Keratinocyte (primary cell): Measurements from ENCODE around the gene RNU5D-1. TPM values are rescaled to one million over a fixed set of nuclear protein-coding genes. Genes with fewer than 3 reads are reported as not detected.

Experiments
- DNase-seq: peaks from one replicate; pipeline ENCODE4 v3.0.0-alpha.2; 2011; ENCODE audit warnings: low read depth, missing footprints, low spot score
- FAIRE-seq: peaks from 2 replicates; lab custom pipeline; 2011; peaks lifted over from hg19 to GRCh38; lab: Jason Lieb, UNC
- H2AFZ ChIP-seq: 2 replicates; pipeline ENCODE4 v1.6.0; 2012; ENCODE audit warnings: low read length, control low read depth, inconsistent platforms; ENCODE audit not compliant: control insufficient read depth
- H3K27ac ChIP-seq: 2 replicates; pipeline ENCODE4 v1.5.1; 2011; ENCODE audit warnings: low read length; ENCODE audit not compliant: control insufficient read depth, insufficient read depth
- H3K27me3 ChIP-seq: 3 replicates; pipeline ENCODE4 v1.6.0; 2011; ENCODE audit warnings: low read length; ENCODE audit not compliant: control insufficient read depth, insufficient read depth; ENCODE audit errors: extremely low read depth
- H3K36me3 ChIP-seq, 2 experiments: 2 replicates in 1 of 2; 3 replicates in 1 of 2; pipeline ENCODE4 v1.5.1; 2011; ENCODE audit warnings: low read length in 2 of 2, mild to moderate bottlenecking in 1 of 2; ENCODE audit not compliant: control insufficient read depth in 2 of 2, insufficient read depth in 2 of 2; ENCODE audit errors: extremely low read depth in 1 of 2
- H3K4me1 ChIP-seq: 3 replicates; pipeline ENCODE4 v1.5.1; 2011; ENCODE audit warnings: low read length; ENCODE audit not compliant: control insufficient read depth, insufficient read depth; ENCODE audit errors: extremely low read depth
- H3K4me2 ChIP-seq: 3 replicates; pipeline ENCODE4 v1.6.0; 2011; ENCODE audit warnings: low read depth, low read length; ENCODE audit not compliant: control insufficient read depth, insufficient read depth; ENCODE audit errors: extremely low read depth
- H3K4me3 ChIP-seq, 3 experiments: fragments of 200-600 bp in 1 of 3; sonication (generic) in 1 of 3; 2 replicates in 2 of 3; 3 replicates in 1 of 3; pipeline ENCODE4 v1.5.1; 2011 to 2016; ENCODE audit warnings: low read length in 3 of 3, mild to moderate bottlenecking in 3 of 3, control low read depth in 2 of 3, inconsistent platforms in 1 of 3, low read depth in 1 of 3, mixed read lengths in 1 of 3, mixed run types in 1 of 3, moderate library complexity in 1 of 3; ENCODE audit not compliant: control insufficient read depth in 2 of 3, insufficient read depth in 2 of 3; ENCODE audit errors: extremely low read depth in 1 of 3
- H3K79me2 ChIP-seq: 2 replicates; pipeline ENCODE4 v1.6.0; 2012; ENCODE audit warnings: low read length; ENCODE audit not compliant: control insufficient read depth, insufficient read depth
- H3K9ac ChIP-seq: 3 replicates; pipeline ENCODE4 v1.6.0; 2011; ENCODE audit warnings: low read length; ENCODE audit not compliant: control insufficient read depth, insufficient read depth; ENCODE audit errors: extremely low read depth
- H3K9me1 ChIP-seq: 3 replicates; pipeline ENCODE4 v1.6.0; 2011; ENCODE audit warnings: low read length; ENCODE audit not compliant: control insufficient read depth, insufficient read depth; ENCODE audit errors: extremely low read depth
- H3K9me3 ChIP-seq: 2 replicates; pipeline ENCODE4 v1.5.1; 2012; ENCODE audit warnings: low read depth, low read length; ENCODE audit not compliant: control insufficient read depth
- H4K20me1 ChIP-seq: 3 replicates; pipeline ENCODE4 v1.6.0; 2011; ENCODE audit warnings: low read length; ENCODE audit not compliant: control insufficient read depth, insufficient read depth; ENCODE audit errors: extremely low read depth
- CTCF ChIP-seq, 3 experiments: IDR thresholded peaks in 1 of 3; conservative IDR thresholded peaks in 1 of 3; optimal IDR thresholded peaks in 1 of 3; 2 replicates in 2 of 3; 3 replicates in 1 of 3; pipeline versions ENCODE3 to v1.5.1; 2011; ENCODE audit warnings: low read length in 3 of 3, mild to moderate bottlenecking in 3 of 3, moderate library complexity in 2 of 3, control low read depth in 1 of 3, inconsistent platforms in 1 of 3; ENCODE audit not compliant: insufficient read depth in 2 of 3; ENCODE audit errors: extremely low read depth in 1 of 3
- EZH2 ChIP-seq: IDR thresholded peaks from one replicate; pipeline ENCODE4 v1.6.1; 2012; ENCODE audit warnings: inconsistent platforms, mild to moderate bottlenecking, low read length, moderate library complexity
- dilution Hi-C: fragments of 300-500 bp; cut with MboI; formaldehyde crosslinking; loops from one replicate; pipeline ENCODE4 v1.7.0; 2020; ENCODE audit warnings: low sequenced_read_pairs; ENCODE audit not compliant: extremely low pct_ligation_motif_present
- polyA plus RNA-seq, 5 experiments: library from polyadenylated mRNA; depleted of rRNA in 3 of 5; stranded (reverse) in 3 of 5; stranded (forward) in 1 of 5; unstranded in 1 of 5; fragments of >200 nt; gene quantifications; 1 replicate in 1 of 5; 2 replicates in 3 of 5; 3 replicates in 1 of 5; pipeline versions ENCODE4 v1.2.1 to v1.2.3, GENCODE V29; 2011 to 2012; ENCODE audit warnings: missing spikeins in 2 of 5, low read depth in 1 of 5, low replicate concordance in 1 of 5

The RNU5D-1 gene
- polyA plus RNA-seq, 1 donor (not counting 4 experiments of a cell fraction or from before 2014, with no cell fraction given), result not detected

- Histone ChIP-seq H3K36me3 (no peaks in the 10 kb centered on the region), H3K9me1 (no peaks in the 10 kb centered on the region), H3K9ac (no peak overlapping the region), H3K27me3 (no peaks in the 10 kb centered on the region), H3K79me2 (no peaks in the 10 kb centered on the region), H2AFZ (no peak overlapping the region), H3K4me3 (no peak overlapping the region), H3K4me2 (no peak overlapping the region), H3K9me3 (no peaks in the 10 kb centered on the region), H3K4me1 (peaks cover 3% of the 10 kb centered on the region), H4K20me1 (no peaks in the 10 kb centered on the region), H3K27ac (no peak overlapping the region)
- no peak for TF ChIP-seq CTCF (optimal IDR thresholded peaks at IDR 0.05 in 1 of 3, IDR thresholded peaks at IDR 0.05 in 1 of 3, conservative IDR thresholded peaks at IDR 0.05 in 1 of 3; ENCODE audit: extremely low read depth in 1 of 3, insufficient read depth in 2 of 3, low read length in 3 of 3)
- no peak for TF ChIP-seq EZH2
- dilution Hi-C loops, result no loop called here
- DNase-seq, result no peak
- FAIRE-seq, result no peak
Measured at GRCh38 chr1:44717653-44718052, 13.3 kb downstream of the RNU5D-1 start.

GRCh38 chr1:44717156-44717555, 13.8 kb downstream of the RNU5D-1 start:
- no peak for FAIRE-seq
- Histone ChIP-seq H3K27ac (no peak overlapping the region), H3K9me3 (no peaks in the 10 kb centered on the region)

More at GRCh38 chr1:44717156-44717555, 13.8 kb downstream of the RNU5D-1 start:
- Histone ChIP-seq H2AFZ (no peak overlapping the region), H3K4me2 (no peak overlapping the region), H3K4me1 (peaks cover 3% of the 10 kb centered on the region), H3K9me1 (no peaks in the 10 kb centered on the region), H3K4me3 (no peak overlapping the region), H3K79me2 (no peaks in the 10 kb centered on the region), H4K20me1 (no peaks in the 10 kb centered on the region), H3K36me3 (no peaks in the 10 kb centered on the region), H3K27me3 (no peaks in the 10 kb centered on the region), H3K9ac (no peak overlapping the region)
- TF ChIP-seq CTCF (optimal IDR thresholded peaks at IDR 0.05 in 1 of 3, IDR thresholded peaks at IDR 0.05 in 1 of 3, conservative IDR thresholded peaks at IDR 0.05 in 1 of 3; ENCODE audit: extremely low read depth in 1 of 3, insufficient read depth in 2 of 3, low read length in 3 of 3), result no peak
- DNase-seq, result no peak
- dilution Hi-C loops, result no loop called here
